Cardiac atrium fibroblast (primary cell): Measurements from ENCODE around the gene PIWIL1. TPM values are rescaled to one million over a fixed set of nuclear protein-coding genes. Genes with fewer than 3 reads are reported as not detected.

ENCODE experiments used
- total RNA-seq: library from RNA; depleted of rRNA; stranded (reverse); fragments of >200 nt; gene quantifications from 2 replicates; pipeline ENCODE4 v1.2.3, GENCODE V29; 2015

Gene PIWIL1
- total RNA-seq, result not detected in 2 replicates

GRCh38 chr12:130337488-130338303 lies at the start of gene PIWIL1:
TSS of gene PIWIL1 (plus strand) at chr12:130337887. CDS start at chr12:130342592, 4,705 bp downstream.

Other genes with a start within 250 kb of the PIWIL1 start
- gene FZD10, start 175.4 kb upstream of the PIWIL1 start, total RNA-seq, result not detected in 2 replicates